Activated naive CD4-positive, alpha-beta T cell treated with anti-CD3 and anti-CD28 coated beads, Interleukin-2, amount 50 U/mL, for 72 hours (primary cell): ENCODE data around the gene ERC2. TPM values are rescaled to one million over a fixed set of nuclear protein-coding genes. Genes with fewer than 3 reads are reported as not detected.
"Not testable (repeated sequence)": the region's sequence is repeated elsewhere in the genome, so short reads cannot be mapped to it uniquely, and the experiment has no call there.

Experiments
- ATAC-seq, 2 donors: fragments of 150-1000 bp; cut with Tn5 transposase; 2 replicates each; pipeline ENCODE4 v1.10.0; 2021; ENCODE audit warnings: mild to moderate bottlenecking in 2 of 2, moderate library complexity in 2 of 2
- DNase-seq, 2 donors: peaks; one replicate each; pipeline ENCODE4 v3.0.0; 2021 to 2022; ENCODE audit warnings: low spot score in 2 of 2
- H3K27ac Mint-ChIP-seq, 2 donors: one replicate each; pipeline ENCODE4 v1.8.0; 2022; ENCODE audit warnings: mild to moderate bottlenecking in 2 of 2, mixed read lengths in 2 of 2
- H3K36me3 Mint-ChIP-seq, 2 donors: one replicate each; pipeline ENCODE4 v1.8.0; 2022; ENCODE audit warnings: mixed read lengths in 2 of 2
- H3K9me3 Mint-ChIP-seq, 2 donors: one replicate each; pipeline ENCODE4 v1.8.0; 2022; ENCODE audit warnings: mixed read lengths in 2 of 2
- total RNA-seq, 2 donors: library from RNA; stranded (reverse); gene quantifications; one replicate each; pipeline ENCODE4 v1.2.3, GENCODE V29; 2022

The ERC2 gene
- total RNA-seq, 2 donors from 2014 or later = 0.58 TPM; not detected in 1

GRCh38 chr3:55852326-55852725 lies 615.9 kb downstream of the ERC2 start:
- ATAC-seq (no peak), DNase-seq (no peak)
- peaks cover 0 to 4% of the 10 kb centered on the region in 2 donors for H3K9me3 Mint-ChIP-seq
- no peak overlapping the region for H3K27ac Mint-ChIP-seq
- no peaks in the 10 kb centered on the region for H3K36me3 Mint-ChIP-seq

- no peak for ATAC-seq
- H3K27ac Mint-ChIP-seq = no peak overlapping the region
- no peaks in the 10 kb centered on the region for H3K36me3 Mint-ChIP-seq
- DNase-seq = no peak
- peaks cover 2 to 8% of the 10 kb centered on the region in 2 donors for H3K9me3 Mint-ChIP-seq
Measured at GRCh38 chr3:55842204-55842603, 626.1 kb downstream of the ERC2 start.

DNA sequence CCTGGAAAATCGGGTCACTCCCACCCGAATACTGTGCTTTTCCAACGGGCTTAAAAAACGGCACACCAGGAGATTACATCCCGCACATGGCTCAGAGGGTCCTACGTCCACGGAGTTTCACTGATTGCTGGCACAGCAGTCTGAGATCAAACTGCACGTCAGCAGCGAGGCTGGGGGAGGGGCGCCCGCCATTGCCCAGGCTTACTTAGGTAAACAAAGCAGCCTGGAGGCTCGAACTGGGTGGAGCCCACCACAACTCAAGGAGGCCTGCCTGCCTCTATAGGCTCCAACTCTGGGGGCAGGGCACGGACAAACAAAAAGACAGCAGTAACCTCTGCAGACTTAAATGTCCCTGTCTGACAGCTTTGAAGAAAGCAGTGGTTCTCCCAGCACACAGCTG lies 636.4 kb downstream of the ERC2 start:
- not testable (repeated sequence) for H3K9me3 Mint-ChIP-seq, ATAC-seq, H3K27ac Mint-ChIP-seq, H3K36me3 Mint-ChIP-seq, DNase-seq

DNA sequence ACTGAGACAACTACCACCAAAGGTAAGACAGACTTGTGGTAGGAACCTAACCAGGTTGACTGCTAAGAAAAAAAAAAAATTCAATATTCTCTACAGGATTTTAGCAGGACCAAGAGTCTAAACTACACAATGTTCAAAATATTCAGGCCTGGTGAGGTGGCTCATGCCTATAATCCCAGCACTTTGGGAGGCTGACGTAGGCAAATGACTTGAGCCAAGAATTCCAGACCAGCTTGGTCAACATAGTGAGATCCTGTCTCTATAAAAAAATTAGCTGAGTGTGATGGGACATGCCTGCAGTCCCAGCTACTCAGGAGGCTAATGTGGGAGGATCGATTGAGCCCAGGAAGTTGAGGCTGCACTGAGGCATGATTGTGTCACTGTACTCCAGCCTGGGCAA lies 639.6 kb downstream of the ERC2 start:
- Mint-ChIP-seq H3K36me3 (no peaks in the 10 kb centered on the region), H3K9me3 (peaks cover under 1 to 7% of the 10 kb centered on the region in 2 donors), H3K27ac (no peak overlapping the region)
- no peak for ATAC-seq
- DNase-seq = no peak

GRCh38 chr3:55827786-55828185 lies 640.5 kb downstream of the ERC2 start:
- DNase-seq = no peak
- Mint-ChIP-seq H3K36me3 (no peaks in the 10 kb centered on the region), H3K9me3 (peaks cover 3 to 6% of the 10 kb centered on the region in 2 donors), H3K27ac (no peak overlapping the region)
- ATAC-seq = no peak

DNA sequence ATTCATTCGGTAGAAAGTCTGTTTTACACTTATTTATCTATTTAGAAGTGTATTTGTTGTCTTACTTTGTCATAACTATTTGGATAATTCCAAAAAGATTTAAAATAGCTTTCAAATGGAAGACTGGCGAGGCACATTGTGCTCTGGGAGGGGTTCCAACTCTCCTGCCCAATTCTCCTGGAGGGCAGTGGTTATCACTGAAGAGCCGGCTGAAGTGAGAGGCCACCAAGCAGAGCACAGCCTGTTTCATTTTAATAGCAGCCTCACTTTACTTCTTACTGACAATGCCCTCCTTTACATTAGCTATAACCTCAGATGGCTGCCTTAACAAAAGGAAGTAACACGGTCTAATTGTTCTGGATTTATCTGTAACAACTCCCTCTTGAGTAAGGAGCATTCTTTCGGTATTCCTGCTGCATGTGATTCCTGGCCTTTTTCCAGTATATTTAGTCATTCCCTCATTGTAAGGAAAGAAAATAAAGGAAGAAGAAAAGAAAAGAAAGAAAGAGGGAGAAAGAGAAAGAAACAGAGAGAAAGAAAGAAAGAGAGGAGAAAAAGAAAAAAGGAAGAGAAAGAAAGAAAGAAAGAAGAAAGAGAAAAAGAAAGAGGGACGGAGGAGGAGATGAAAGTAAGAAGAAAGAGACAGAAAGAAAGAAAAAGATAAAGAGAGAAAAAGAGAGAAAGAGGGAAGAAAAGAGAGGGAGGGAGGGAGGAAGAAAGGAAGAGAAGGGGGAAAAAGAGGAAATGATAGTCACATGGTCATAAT lies 641.4 kb downstream of the ERC2 start:
- Mint-ChIP-seq H3K9me3 (peaks cover 3 to 6% of the 10 kb centered on the region in 2 donors), H3K36me3 (no peaks in the 10 kb centered on the region), H3K27ac (no peak overlapping the region)
- no peak for ATAC-seq
- DNase-seq = no peak

GRCh38 chr3:55826097-55826496 lies 642.2 kb downstream of the ERC2 start:
- DNase-seq = no peak
- ATAC-seq = no peak
- Mint-ChIP-seq H3K27ac (no peak overlapping the region), H3K9me3 (peaks cover 3 to 6% of the 10 kb centered on the region in 2 donors), H3K36me3 (no peaks in the 10 kb centered on the region)

- ATAC-seq = no peak
- Mint-ChIP-seq H3K27ac (no peak overlapping the region), H3K36me3 (no peaks in the 10 kb centered on the region), H3K9me3 (peaks cover 0 to 6% of the 10 kb centered on the region in 2 donors)
- DNase-seq = no peak
Measured at GRCh38 chr3:55824406-55824805, 643.9 kb downstream of the ERC2 start.

DNA sequence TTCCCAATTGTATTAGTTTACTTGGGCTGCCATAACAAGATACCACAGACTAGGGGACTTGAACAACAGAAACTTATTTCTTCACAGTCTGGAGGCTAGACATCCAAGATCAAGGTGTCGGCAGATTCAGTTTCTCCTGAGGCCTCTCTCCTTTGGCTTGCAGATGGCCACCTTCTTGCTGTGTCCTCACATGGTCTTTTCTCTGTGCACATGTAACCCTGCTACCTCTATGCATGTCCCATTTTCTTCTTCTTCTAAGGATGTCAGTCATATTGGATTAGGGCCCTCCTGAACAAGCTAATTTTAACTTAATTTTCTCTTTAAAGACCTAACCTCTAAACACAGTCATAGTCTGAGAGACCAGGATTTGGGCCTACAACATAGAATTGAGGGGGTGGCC lies 644.4 kb downstream of the ERC2 start:
- H3K36me3 Mint-ChIP-seq = no peaks in the 10 kb centered on the region
- peaks cover 0 to 6% of the 10 kb centered on the region in 2 donors for H3K9me3 Mint-ChIP-seq
- no peak for DNase-seq
- H3K27ac Mint-ChIP-seq = no peak overlapping the region
- no peak for ATAC-seq

- Mint-ChIP-seq H3K36me3 (no peaks in the 10 kb centered on the region), H3K9me3 (peaks cover 0 to 6% of the 10 kb centered on the region in 2 donors), H3K27ac (no peak overlapping the region)
- ATAC-seq (no peak), DNase-seq (no peak)
Measured at GRCh38 chr3:55823001-55823400, 645.3 kb downstream of the ERC2 start.

DNA sequence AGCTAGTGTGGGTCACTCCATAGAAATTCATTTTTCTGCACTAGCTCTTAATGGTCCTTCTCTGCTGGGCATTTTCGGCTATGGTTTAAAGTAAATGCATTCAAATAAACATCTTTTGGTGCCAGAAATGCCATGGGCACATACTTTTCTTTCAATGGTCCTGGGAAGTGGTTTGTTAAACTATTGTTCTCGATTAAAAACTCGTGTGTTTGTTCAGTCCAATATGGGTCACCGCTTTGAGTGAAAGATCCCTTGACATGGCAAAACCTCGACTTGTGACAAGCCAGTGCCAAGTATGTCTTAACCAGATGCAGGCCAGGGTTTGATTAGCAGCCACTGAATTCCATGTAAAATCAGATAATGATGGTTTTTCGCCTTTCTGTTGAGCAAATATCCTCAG lies 649.3 kb downstream of the ERC2 start:
- no peak for DNase-seq
- no peak for ATAC-seq
- peaks cover 4 to 6% of the 10 kb centered on the region in 2 donors for H3K9me3 Mint-ChIP-seq
- H3K36me3 Mint-ChIP-seq = no peaks in the 10 kb centered on the region
- H3K27ac Mint-ChIP-seq = no peak overlapping the region

GRCh38 chr3:55818485-55818884 lies 649.8 kb downstream of the ERC2 start:
- DNase-seq (no peak), ATAC-seq (no peak)
- Mint-ChIP-seq H3K36me3 (no peaks in the 10 kb centered on the region), H3K9me3 (peaks cover 3 to 4% of the 10 kb centered on the region in 2 donors), H3K27ac (no peak overlapping the region)

- no peak for DNase-seq
- ATAC-seq = no peak
- Mint-ChIP-seq H3K36me3 (no peaks in the 10 kb centered on the region), H3K27ac (no peak overlapping the region), H3K9me3 (peaks cover 0 to 4% of the 10 kb centered on the region in 2 donors)
Measured at GRCh38 chr3:55816794-55817576, 651.3 kb downstream of the ERC2 start.

DNA sequence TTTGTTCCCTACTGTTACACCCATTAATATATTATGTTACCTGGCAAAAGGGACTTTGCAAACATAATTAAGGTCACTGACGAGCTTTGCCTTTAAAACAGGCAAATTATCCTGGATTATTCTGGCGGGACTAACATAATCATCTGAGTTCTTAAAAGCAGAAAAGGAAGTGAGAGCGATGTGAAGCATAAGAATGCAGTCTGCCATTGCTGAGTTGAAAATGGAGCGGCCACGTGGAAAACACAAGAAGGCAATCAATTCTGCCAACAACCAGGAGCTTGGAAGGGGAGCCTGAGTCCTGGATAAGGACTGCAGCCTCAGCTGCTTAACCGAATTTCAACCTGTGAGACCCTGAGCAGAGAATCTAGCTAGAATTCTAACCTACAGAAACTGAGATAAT lies 653.0 kb downstream of the ERC2 start:
- ATAC-seq (no peak), DNase-seq (no peak)
- no peak overlapping the region for H3K27ac Mint-ChIP-seq
- H3K9me3 Mint-ChIP-seq = peaks cover 0 to 4% of the 10 kb centered on the region in 2 donors
- no peaks in the 10 kb centered on the region for H3K36me3 Mint-ChIP-seq

DNA sequence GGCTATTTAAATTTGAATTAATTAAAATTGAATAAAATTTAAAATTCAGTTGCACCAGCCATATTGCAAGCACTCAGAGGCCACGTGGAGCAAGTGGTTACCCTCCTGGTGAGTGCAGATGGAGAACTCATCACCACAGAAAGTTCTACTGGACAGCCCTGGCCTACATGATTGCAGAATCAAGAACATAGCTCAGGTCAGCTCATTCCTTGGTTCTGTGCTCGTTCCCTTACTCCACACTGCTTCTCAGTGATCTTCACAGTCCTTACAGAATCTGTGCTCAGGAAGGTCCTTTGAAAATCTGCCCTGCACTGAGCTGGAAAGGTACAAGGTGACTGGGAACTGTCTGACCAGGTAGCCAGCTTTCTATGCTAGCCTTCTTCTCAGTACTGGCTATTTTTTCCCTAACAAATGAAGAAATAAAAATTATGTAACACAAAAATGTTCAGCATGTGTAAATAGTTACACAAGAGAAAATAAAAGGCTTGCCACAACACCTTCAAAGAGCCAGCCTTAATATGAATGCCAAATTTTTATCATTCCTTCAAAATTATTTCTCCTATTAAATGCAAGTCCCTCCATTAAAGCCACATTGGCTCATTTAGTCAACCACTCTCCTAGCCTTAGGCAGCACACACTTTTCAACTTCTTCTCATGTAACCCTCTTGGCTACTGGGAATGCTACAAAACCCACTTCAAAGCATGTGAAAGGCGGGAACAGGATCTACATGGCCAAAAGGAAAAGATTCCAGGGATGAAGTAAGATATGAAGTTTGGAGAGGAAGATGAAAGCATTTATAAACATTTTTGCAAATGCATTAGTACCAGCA lies 654.8 kb downstream of the ERC2 start:
- no peak for DNase-seq
- no peak for ATAC-seq
- H3K36me3 Mint-ChIP-seq = no peaks in the 10 kb centered on the region
- H3K27ac Mint-ChIP-seq = no peak overlapping the region
- H3K9me3 Mint-ChIP-seq = peaks cover 0 to 4% of the 10 kb centered on the region in 2 donors

DNA sequence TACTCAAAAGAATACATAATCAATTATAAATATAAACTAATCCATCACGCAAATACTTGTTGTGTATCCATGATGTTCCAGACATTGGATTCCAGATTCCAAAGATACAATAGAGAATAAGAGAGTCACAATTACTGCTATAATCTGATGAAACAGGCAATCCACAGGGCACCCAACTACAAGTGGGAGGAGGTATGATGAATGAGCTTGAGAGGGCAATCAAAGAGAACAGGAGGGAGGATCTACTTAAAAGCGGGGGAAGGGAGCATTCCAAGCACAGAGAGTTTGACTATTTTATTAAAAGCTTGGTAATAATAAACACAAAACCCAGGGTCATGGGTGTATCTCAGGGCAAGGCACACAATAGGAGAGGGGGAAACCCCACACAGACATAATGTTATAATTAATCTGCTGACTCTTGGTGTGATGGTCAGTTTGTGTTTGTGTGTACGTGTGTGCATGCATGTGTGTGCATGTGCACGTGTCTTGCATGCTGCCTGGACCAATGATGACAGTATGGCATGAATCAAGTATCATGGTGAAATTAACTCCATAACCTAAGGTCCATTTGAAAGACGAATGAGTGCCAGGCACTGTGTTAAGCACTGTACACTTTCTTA lies 655.8 kb downstream of the ERC2 start:
- Mint-ChIP-seq H3K9me3 (peaks cover 0 to 4% of the 10 kb centered on the region in 2 donors), H3K36me3 (no peaks in the 10 kb centered on the region), H3K27ac (no peak overlapping the region)
- DNase-seq (no peak), ATAC-seq (no peak)
